ENCODE data around the gene SUN1.
A peak's percentile ranks its signal among the peaks of the same experiment; 100 is the strongest.
"Not testable (repeated sequence)": the region's sequence is repeated elsewhere in the genome, so short reads cannot be mapped to it uniquely, and the experiment has no call there.

The SUN1 gene

DNA sequence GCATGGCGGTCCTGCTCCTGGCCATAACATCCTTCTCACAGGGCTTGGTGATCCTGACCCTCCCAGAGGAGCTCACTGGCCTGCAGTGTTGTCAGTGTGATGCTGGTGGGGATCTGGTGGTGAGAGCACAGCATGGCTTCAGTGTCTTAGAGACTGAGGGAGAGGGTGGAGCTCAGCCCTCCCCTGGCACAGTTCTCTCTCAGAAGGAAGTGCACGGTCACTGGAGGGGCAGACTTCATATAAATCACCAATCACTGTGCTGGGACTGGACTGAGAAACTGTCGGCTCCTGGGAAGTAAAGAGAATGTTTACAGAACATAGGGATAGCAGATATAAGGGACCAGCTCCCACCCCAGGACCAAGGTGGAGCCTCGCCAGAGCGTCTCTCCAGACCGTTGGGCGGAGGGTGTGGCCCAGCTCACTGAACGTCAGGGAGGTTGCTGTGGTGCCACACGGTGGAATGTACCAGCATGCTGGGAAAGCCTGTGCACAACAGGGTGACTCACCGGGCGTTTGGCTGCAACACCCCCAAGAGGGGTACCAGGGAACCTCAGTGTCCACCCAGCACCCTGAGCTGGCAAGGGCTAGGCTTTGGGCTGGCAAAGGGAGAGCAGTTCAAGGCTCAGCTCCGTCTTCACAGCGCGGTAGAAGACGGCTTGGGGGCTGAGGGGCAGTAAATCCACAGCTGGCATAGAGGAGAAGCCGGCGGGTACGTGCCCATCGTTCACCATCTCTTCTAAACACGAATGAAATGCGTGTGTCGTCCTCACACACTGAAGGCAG, 35.3 kb downstream of the SUN1 start:
- no peak overlapping the region for H3K4me3 ChIP-seq (ENCODE audit: low read depth in 1 of 2, low read length in 2 of 2)
- peaks cover 32 to 65% of the 10 kb centered on the region in 2 donors for H3K36me3 ChIP-seq (ENCODE audit: control insufficient read depth in 1 of 2, insufficient read depth in 2 of 2, low read length in 2 of 2)
- H3K27ac ChIP-seq (ENCODE audit: low read depth, low read length), result peak overlapping the region; percentile 64
- H3K9me3 ChIP-seq (ENCODE audit: control insufficient read depth in 1 of 2, low read length in 2 of 2), result no peaks in the 10 kb centered on the region
- peaks cover 0 to 16% of the 10 kb centered on the region in 2 donors for H3K4me1 ChIP-seq (ENCODE audit: control insufficient read depth in 1 of 2, insufficient read depth in 2 of 2, low read length in 2 of 2)
- peak overlapping the region in 1 of 2 donors; percentile 20 for H3K9ac ChIP-seq (ENCODE audit: low read depth in 1 of 2, low read length in 2 of 2)
- H3K27me3 ChIP-seq (ENCODE audit: control insufficient read depth in 1 of 2, insufficient read depth in 2 of 2, low read length in 2 of 2), result no peaks in the 10 kb centered on the region

DNA sequence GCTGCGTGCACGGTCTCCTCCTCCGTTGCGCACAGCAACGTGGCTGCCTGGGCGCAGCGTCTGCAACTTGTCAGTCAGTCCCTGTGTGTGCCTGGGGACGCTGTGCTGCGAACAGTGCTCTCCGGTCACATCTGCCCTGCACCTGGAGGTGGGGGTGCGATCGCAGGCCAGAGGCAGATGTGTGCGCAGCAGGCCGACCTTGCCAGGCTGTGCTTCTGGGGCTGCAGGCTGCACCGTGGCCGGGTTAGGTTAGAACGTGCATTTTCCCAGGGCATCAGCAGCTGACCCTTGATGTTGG, 35.9 kb downstream of the SUN1 start:
- H3K9me3 ChIP-seq (ENCODE audit: control insufficient read depth in 1 of 2, low read length in 2 of 2), result no peaks in the 10 kb centered on the region
- peak overlapping the region in 1 of 2 donors; percentile 20 for H3K9ac ChIP-seq (ENCODE audit: low read depth in 1 of 2, low read length in 2 of 2)
- H3K4me1 ChIP-seq (ENCODE audit: control insufficient read depth in 1 of 2, insufficient read depth in 2 of 2, low read length in 2 of 2), result peaks cover 0 to 16% of the 10 kb centered on the region in 2 donors
- peaks cover 32 to 64% of the 10 kb centered on the region in 2 donors for H3K36me3 ChIP-seq (ENCODE audit: control insufficient read depth in 1 of 2, insufficient read depth in 2 of 2, low read length in 2 of 2)
- H3K4me3 ChIP-seq (ENCODE audit: low read depth in 1 of 2, low read length in 2 of 2), result no peak overlapping the region
- H3K27me3 ChIP-seq (ENCODE audit: control insufficient read depth in 1 of 2, insufficient read depth in 2 of 2, low read length in 2 of 2), result no peaks in the 10 kb centered on the region
- no peak overlapping the region for H3K27ac ChIP-seq (ENCODE audit: low read depth, low read length)

DNA sequence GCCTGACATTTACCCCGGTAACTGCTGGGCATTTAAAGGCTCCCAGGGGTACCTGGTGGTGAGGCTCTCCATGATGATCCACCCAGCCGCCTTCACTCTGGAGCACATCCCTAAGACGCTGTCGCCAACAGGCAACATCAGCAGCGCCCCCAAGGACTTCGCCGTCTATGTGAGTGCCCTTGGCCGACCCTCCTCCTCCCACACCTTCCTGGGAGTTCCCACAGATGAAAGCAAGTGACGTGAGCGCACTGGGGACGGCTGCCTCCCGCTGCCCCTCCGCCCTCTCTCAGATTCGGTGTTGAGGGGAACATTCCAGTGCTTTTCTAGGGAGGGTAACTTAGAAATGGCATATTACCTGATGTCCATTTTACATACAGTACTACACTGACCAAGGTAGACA, 37.1 kb downstream of the SUN1 start:
- Histone ChIP-seq H3K4me3 (ENCODE audit: low read depth in 1 of 2, low read length in 2 of 2) (no peak overlapping the region), H3K9me3 (ENCODE audit: control insufficient read depth in 1 of 2, low read length in 2 of 2) (no peaks in the 10 kb centered on the region), H3K9ac (ENCODE audit: low read depth in 1 of 2, low read length in 2 of 2) (no peak overlapping the region), H3K27me3 (ENCODE audit: control insufficient read depth in 1 of 2, insufficient read depth in 2 of 2, low read length in 2 of 2) (no peaks in the 10 kb centered on the region), H3K36me3 (ENCODE audit: control insufficient read depth in 1 of 2, insufficient read depth in 2 of 2, low read length in 2 of 2) (peaks cover 32 to 57% of the 10 kb centered on the region in 2 donors), H3K27ac (ENCODE audit: low read depth, low read length) (no peak overlapping the region), H3K4me1 (ENCODE audit: control insufficient read depth in 1 of 2, insufficient read depth in 2 of 2, low read length in 2 of 2) (peaks cover 6 to 21% of the 10 kb centered on the region in 2 donors)

DNA sequence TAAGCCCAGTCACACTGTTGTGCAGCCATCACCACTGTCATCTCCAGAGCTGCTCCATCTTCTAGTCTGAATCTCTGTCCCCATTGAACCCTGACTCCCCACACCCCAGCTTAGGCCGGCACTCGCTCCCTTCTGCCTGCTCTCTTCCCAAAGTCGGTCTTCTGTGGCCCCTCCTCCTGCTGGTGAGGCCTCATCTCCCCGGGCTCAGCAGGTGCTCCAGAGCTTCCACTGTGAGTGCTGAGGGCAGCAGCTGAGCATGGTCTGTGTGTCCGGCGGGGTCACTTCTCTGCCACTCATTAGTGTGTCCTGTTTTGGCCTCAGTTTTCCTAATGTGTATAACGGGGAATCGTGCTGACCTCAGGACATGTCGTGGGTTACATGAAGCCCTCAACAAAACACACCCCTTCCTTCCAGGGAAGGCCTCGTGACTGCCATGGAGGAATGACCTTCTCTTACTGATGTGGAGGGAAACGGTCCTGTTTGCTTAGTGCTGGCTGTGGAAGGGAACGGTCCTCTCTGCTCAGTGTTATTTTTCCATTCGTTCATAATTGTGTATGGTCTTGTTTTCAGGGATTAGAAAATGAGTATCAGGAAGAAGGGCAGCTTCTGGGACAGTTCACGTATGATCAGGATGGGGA, 39.7 kb downstream of the SUN1 start:
- Histone ChIP-seq H3K27ac (ENCODE audit: low read depth, low read length) (no peak overlapping the region), H3K4me1 (ENCODE audit: control insufficient read depth in 1 of 2, insufficient read depth in 2 of 2, low read length in 2 of 2) (peaks cover 6 to 18% of the 10 kb centered on the region in 2 donors), H3K9me3 (ENCODE audit: control insufficient read depth in 1 of 2, low read length in 2 of 2) (no peaks in the 10 kb centered on the region), H3K9ac (ENCODE audit: low read depth in 1 of 2, low read length in 2 of 2) (no peak overlapping the region), H3K4me3 (ENCODE audit: low read depth in 1 of 2, low read length in 2 of 2) (no peak overlapping the region), H3K27me3 (ENCODE audit: control insufficient read depth in 1 of 2, insufficient read depth in 2 of 2, low read length in 2 of 2) (no peaks in the 10 kb centered on the region), H3K36me3 (ENCODE audit: control insufficient read depth in 1 of 2, insufficient read depth in 2 of 2, low read length in 2 of 2) (peaks cover 20 to 39% of the 10 kb centered on the region in 2 donors)

DNA sequence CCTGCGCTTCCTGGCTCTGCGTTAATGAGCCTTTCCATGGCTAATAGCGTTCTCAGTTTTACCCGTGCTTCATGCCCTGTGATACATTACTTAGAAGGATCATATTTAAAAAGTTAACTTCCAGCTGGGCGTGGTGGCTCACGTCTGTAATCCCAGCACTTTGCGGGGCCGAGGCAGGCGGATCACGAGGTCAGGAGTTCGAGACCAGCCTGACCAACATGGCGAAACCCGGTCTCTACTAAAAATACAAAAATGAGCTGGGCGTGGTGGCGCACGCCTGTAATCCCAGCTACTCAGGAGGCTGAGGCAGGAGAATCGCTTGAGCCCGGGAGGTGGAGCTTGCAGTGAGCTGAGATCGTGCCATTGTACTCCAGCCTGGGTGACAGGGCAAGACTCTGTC, 40.4 kb downstream of the SUN1 start:
- not testable (repeated sequence) for H3K9ac ChIP-seq (ENCODE audit: low read depth in 1 of 2, low read length in 2 of 2); H3K27ac ChIP-seq (ENCODE audit: low read depth, low read length); H3K4me3 ChIP-seq (ENCODE audit: low read depth in 1 of 2, low read length in 2 of 2); H3K27me3 ChIP-seq (ENCODE audit: control insufficient read depth in 1 of 2, insufficient read depth in 2 of 2, low read length in 2 of 2); H3K9me3 ChIP-seq (ENCODE audit: control insufficient read depth in 1 of 2, low read length in 2 of 2)
- peaks cover 6 to 12% of the 10 kb centered on the region in 2 donors for H3K4me1 ChIP-seq (ENCODE audit: control insufficient read depth in 1 of 2, insufficient read depth in 2 of 2, low read length in 2 of 2)
- peaks cover 13 to 33% of the 10 kb centered on the region in 2 donors for H3K36me3 ChIP-seq (ENCODE audit: control insufficient read depth in 1 of 2, insufficient read depth in 2 of 2, low read length in 2 of 2)

DNA sequence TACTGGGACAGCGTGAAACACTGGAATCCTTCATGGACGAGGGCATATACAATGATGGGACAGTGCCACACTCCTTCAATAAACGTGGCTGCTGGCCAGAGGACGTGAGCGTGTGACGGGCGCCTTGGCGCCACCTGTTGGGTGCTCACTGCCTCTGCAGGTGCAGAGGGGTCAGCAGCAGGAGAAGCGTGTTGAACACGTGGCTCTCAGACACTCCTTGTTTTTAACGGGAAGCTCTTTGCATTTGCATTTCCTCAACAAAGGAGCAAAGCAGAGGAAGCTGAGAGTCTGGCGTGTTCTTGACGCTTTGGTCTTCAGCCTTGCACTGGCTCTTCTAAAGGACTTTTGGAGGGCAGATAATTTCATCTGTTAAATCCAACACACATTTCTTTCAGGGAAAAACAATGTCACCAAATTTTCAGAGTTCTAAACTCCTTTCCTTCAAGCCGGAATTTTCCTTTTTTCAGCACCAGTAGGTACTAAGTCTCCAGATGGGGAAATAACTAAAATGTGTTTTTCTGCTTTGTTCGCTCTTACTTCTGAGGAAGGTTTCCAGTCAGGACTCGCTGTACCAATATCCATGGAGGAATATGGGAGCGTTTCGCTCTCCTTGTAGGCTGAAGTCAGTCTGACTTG, 41.2 kb downstream of the SUN1 start:
- Histone ChIP-seq H3K27ac (ENCODE audit: low read depth, low read length) (no peak overlapping the region), H3K9ac (ENCODE audit: low read depth in 1 of 2, low read length in 2 of 2) (no peak overlapping the region), H3K9me3 (ENCODE audit: control insufficient read depth in 1 of 2, low read length in 2 of 2) (no peaks in the 10 kb centered on the region), H3K36me3 (ENCODE audit: control insufficient read depth in 1 of 2, insufficient read depth in 2 of 2, low read length in 2 of 2) (peaks cover 9 to 26% of the 10 kb centered on the region in 2 donors), H3K4me3 (ENCODE audit: low read depth in 1 of 2, low read length in 2 of 2) (no peak overlapping the region), H3K4me1 (ENCODE audit: control insufficient read depth in 1 of 2, insufficient read depth in 2 of 2, low read length in 2 of 2) (peaks cover 11 to 13% of the 10 kb centered on the region in 2 donors), H3K27me3 (ENCODE audit: control insufficient read depth in 1 of 2, insufficient read depth in 2 of 2, low read length in 2 of 2) (no peaks in the 10 kb centered on the region)

DNA sequence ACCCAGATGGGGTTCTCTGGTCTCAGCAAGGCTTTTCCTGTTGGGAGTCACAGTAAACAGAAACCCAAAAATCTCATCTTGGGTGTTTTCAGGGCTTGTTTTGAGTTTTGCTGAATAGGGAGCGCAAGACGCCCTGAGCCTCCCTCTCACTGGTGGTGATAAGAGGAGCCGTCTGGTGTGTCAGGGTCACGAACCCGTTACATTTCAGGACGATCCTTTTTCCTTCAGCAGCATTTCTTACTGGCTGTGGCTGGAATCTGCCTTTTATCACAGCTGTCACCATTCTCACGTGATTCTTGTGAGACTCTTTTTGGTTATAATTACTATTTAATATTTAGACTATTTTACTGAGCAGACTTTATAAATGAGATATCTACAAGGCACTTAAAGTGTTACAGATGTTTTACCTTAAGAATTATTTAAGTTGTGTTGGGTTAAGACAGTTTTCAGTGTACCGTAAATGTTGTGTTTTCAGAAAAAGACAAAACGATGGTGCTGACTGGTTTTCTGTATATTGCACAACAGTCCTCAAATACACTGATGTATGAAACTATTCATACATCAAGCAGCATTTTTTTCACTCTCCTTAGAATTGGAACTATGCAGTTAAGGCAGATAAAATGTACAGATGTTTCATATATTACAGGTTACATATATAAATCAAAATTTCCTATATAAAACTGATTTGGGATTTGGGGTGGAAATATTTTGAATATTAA, 41.9 kb downstream of the SUN1 start:
- H3K36me3 ChIP-seq (ENCODE audit: control insufficient read depth in 1 of 2, insufficient read depth in 2 of 2, low read length in 2 of 2), result peaks cover 9 to 29% of the 10 kb centered on the region in 2 donors
- no peaks in the 10 kb centered on the region for H3K27me3 ChIP-seq (ENCODE audit: control insufficient read depth in 1 of 2, insufficient read depth in 2 of 2, low read length in 2 of 2)
- no peak overlapping the region for H3K27ac ChIP-seq (ENCODE audit: low read depth, low read length)
- no peak overlapping the region for H3K9ac ChIP-seq (ENCODE audit: low read depth in 1 of 2, low read length in 2 of 2)
- H3K4me3 ChIP-seq (ENCODE audit: low read depth in 1 of 2, low read length in 2 of 2), result no peak overlapping the region
- no peaks in the 10 kb centered on the region for H3K9me3 ChIP-seq (ENCODE audit: control insufficient read depth in 1 of 2, low read length in 2 of 2)
- H3K4me1 ChIP-seq (ENCODE audit: control insufficient read depth in 1 of 2, insufficient read depth in 2 of 2, low read length in 2 of 2), result peaks cover 15% of the 10 kb centered on the region in 2 donors

DNA sequence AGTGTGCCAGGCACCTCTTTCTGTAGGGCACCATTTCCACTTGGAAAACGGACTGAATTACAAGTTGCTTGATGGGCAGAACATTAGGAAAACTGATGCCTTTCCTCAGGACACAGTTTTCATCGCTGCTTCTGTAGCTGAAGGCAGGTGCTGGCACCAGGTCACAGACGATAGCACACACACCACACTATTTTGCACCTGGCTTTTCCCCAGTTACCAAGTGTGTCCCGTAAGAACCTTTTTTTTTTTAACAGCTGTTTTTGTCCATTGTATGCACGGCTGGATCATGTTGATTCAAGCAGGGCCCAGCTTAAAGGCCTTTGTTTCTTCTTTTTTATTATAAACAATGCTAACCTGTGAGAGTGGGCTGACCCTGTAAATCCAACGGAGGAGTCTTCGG, 42.8 kb downstream of the SUN1 start:
- Histone ChIP-seq H3K27ac (ENCODE audit: low read depth, low read length) (no peak overlapping the region), H3K4me1 (ENCODE audit: control insufficient read depth in 1 of 2, insufficient read depth in 2 of 2, low read length in 2 of 2) (peaks cover 15 to 17% of the 10 kb centered on the region in 2 donors), H3K9me3 (ENCODE audit: control insufficient read depth in 1 of 2, low read length in 2 of 2) (no peaks in the 10 kb centered on the region), H3K27me3 (ENCODE audit: control insufficient read depth in 1 of 2, insufficient read depth in 2 of 2, low read length in 2 of 2) (no peaks in the 10 kb centered on the region), H3K4me3 (ENCODE audit: low read depth in 1 of 2, low read length in 2 of 2) (no peak overlapping the region), H3K9ac (ENCODE audit: low read depth in 1 of 2, low read length in 2 of 2) (no peak overlapping the region), H3K36me3 (ENCODE audit: control insufficient read depth in 1 of 2, insufficient read depth in 2 of 2, low read length in 2 of 2) (peaks cover 4 to 25% of the 10 kb centered on the region in 2 donors)

DNA sequence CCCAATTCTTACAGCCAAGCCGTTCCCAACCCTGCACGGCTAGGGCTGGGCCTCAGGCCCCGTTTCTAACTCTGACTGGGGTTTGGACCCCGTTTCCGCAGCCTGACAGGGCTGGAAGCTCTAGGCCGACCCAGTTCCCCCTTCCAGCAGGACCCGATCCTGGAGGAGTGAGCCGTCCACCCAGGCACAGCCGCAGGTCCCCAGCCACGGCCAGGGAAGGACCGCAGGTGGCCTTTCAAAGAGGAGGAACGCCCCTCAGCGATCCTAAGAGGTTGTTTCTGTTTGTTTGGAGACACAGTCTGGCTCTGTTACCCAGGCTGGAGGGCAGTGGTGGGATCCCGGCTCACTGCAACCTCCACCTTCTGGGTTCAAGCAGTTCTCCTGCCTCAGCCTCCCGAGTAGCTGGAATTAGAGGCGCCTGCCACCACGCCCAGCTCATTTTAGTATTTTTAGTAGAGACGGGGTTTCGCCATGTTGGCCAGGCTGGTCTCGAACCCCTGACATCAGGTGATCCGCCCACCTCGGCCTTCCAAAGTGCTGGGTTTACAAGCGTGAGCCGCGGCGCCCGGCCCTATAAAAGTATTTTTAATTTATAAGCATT, 43.3 kb downstream of the SUN1 start:
- Histone ChIP-seq H3K9ac (ENCODE audit: low read depth in 1 of 2, low read length in 2 of 2) (no peak overlapping the region), H3K4me1 (ENCODE audit: control insufficient read depth in 1 of 2, insufficient read depth in 2 of 2, low read length in 2 of 2) (peaks cover 15 to 17% of the 10 kb centered on the region in 2 donors), H3K4me3 (ENCODE audit: low read depth in 1 of 2, low read length in 2 of 2) (peak overlapping the region in 1 of 2 donors; percentile 45), H3K36me3 (ENCODE audit: control insufficient read depth in 1 of 2, insufficient read depth in 2 of 2, low read length in 2 of 2) (peaks cover under 1 to 20% of the 10 kb centered on the region in 2 donors), H3K9me3 (ENCODE audit: control insufficient read depth in 1 of 2, low read length in 2 of 2) (no peaks in the 10 kb centered on the region), H3K27ac (ENCODE audit: low read depth, low read length) (peak overlapping the region; percentile 53), H3K27me3 (ENCODE audit: control insufficient read depth in 1 of 2, insufficient read depth in 2 of 2, low read length in 2 of 2) (no peaks in the 10 kb centered on the region)

Measured in duodenal mucosa (tissue), 2 donors.